ENCODE results near the gene CEACAM16. TPM values are rescaled to one million over a fixed set of nuclear protein-coding genes. Genes with fewer than 3 reads are reported as not detected.
A peak's percentile ranks its signal among the peaks of the same experiment; 100 is the strongest.

The CEACAM16 gene
- total and polyA plus RNA-seq, 10 of the 15 experiments (the other 5 are each of a cell fraction or from before 2014, with no cell fraction given), result not detected

GRCh38 chr19:44746946-44747738, 48.2 kb downstream of the CEACAM16 start (continued):
- no peak for TF ChIP-seq ZBTB33 (IDR thresholded peaks at IDR 0.05)
- TF ChIP-seq MYC (IDR thresholded peaks at IDR 0.05; ENCODE audit: insufficient read depth, insufficient read length, insufficient replicate concordance, low read length, severe bottlenecking), result no peak
- TF ChIP-seq MEF2A (IDR thresholded peaks at IDR 0.05; ENCODE audit: insufficient read depth, low read depth, low read length), result no peak
- no peak for TF ChIP-seq CREM (IDR thresholded peaks at IDR 0.05; ENCODE audit: low read depth)
- no peak for TF ChIP-seq CEBPZ (IDR thresholded peaks at IDR 0.05; ENCODE audit: low read depth, low read length)
- peak; percentile 35; the same call in 1 of the 2 replicates for TF ChIP-seq PAX5 (IDR thresholded peaks at IDR 0.05; ENCODE audit: borderline replicate concordance, low read depth, low read length)
- TF ChIP-seq RB1 (IDR thresholded peaks at IDR 0.05; ENCODE audit: borderline replicate concordance), result no peak
- peak; percentile 45; the same call in 1 of the 2 replicates for TF ChIP-seq DPF2 (IDR thresholded peaks at IDR 0.05)
- peak; percentile 28 for TF ChIP-seq RELA (IDR thresholded peaks at IDR 0.05; ENCODE audit: borderline replicate concordance, partially characterized antibody)
- no peak for TF ChIP-seq FOXK2 (IDR thresholded peaks at IDR 0.05)
- TF ChIP-seq FOXM1 (IDR thresholded peaks at IDR 0.05; ENCODE audit: low read depth, low read length), result no peak
- TF ChIP-seq NR2C2 (IDR thresholded peaks at IDR 0.05; ENCODE audit: borderline replicate concordance, control insufficient read depth, insufficient read length, low read depth), result no peak
- no peak for TF ChIP-seq BHLHE40 (IDR thresholded peaks at IDR 0.05; ENCODE audit: borderline replicate concordance in 1 of 2, low read depth in 2 of 2, low read length in 1 of 2)
- TF ChIP-seq NR2C1 (IDR thresholded peaks at IDR 0.05), result 0 out of 2 replicates have a peak, but pooled peaks have one; percentile 4
- TF ChIP-seq NFIC (IDR thresholded peaks at IDR 0.05; ENCODE audit: low read depth, low read length), result no peak
- no peak for TF ChIP-seq ZZZ3 (IDR thresholded peaks at IDR 0.05; ENCODE audit: control insufficient read depth, insufficient read length, low read depth)
- TF ChIP-seq RUNX3 (IDR thresholded peaks at IDR 0.05; ENCODE audit: low read length), result no peak
- no peak for TF ChIP-seq ZBTB11 (CRISPR knock-in tag; IDR thresholded peaks at IDR 0.05)
- TF ChIP-seq SMARCA5 (IDR thresholded peaks at IDR 0.05), result peak; percentile 85
- no peak for TF ChIP-seq SREBF2 (IDR thresholded peaks at IDR 0.05; ENCODE audit: low read length)
- TF ChIP-seq NFXL1 (IDR thresholded peaks at IDR 0.05; ENCODE audit: borderline replicate concordance), result no peak
- no peak for TF ChIP-seq CHD2 (IDR thresholded peaks at IDR 0.05; ENCODE audit: borderline replicate concordance, low read depth, low read length)
- TF ChIP-seq BRCA1 (IDR thresholded peaks at IDR 0.05; ENCODE audit: low read depth, low read length), result no peak

Data from GM12878 (cell line).